ENCODE results near the gene ZNF180.

DNA sequence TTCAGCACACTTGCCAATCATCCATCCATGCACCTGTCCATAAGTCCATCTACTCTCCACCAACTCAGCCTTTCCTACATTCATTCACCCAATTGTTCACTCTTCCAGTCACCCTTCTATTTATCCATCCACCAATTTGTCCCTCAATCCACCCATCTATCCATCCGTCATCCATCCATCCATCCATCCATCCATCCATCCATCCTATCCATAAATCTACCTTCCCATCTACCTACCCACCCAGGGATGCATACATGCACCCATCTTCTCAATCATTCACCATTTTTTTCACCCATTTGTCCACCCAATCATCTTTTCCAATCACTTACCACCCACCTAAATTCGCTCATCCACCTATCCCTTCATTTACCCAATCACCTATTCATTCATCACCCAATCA is 43.7 kb upstream of the ZNF180 start:
- TF ChIP-seq CTCF (conservative IDR thresholded peaks at IDR 0.05; ENCODE audit: low read depth, low read length) (no peak), EZH2 (IDR thresholded peaks at IDR 0.05; ENCODE audit: borderline replicate concordance, low read depth, low read length, poor library complexity, severe bottlenecking) (no peak)
